Activated T-cell treated with anti-CD3 and anti-CD28 coated beads, Interleukin-2, amount 50 U/mL, for 72 hours (primary cell): ENCODE results near the gene PAXX. TPM values are rescaled to one million over a fixed set of nuclear protein-coding genes. Genes with fewer than 3 reads are reported as not detected.

Experiments used
- ATAC-seq, 2 donors: fragments of 150-1000 bp; cut with Tn5 transposase; replicated peaks in 1 of 2; 2 replicates each; pipeline ENCODE4 v1.10.0; 2021; ENCODE audit warnings: moderate library complexity in 2 of 2, mild to moderate bottlenecking in 1 of 2
- DNase-seq, 2 donors: peaks; one replicate each; pipeline ENCODE4 v3.0.0; 2021 to 2022; ENCODE audit warnings: mixed read lengths in 1 of 2
- H3K27ac Mint-ChIP-seq: one replicate; pipeline ENCODE4 v1.8.0; 2022; ENCODE audit warnings: mild to moderate bottlenecking, moderate library complexity, mixed read lengths
- H3K27me3 Mint-ChIP-seq: one replicate; pipeline ENCODE4 v1.8.0; 2022; ENCODE audit warnings: low read depth, mixed read lengths
- H3K36me3 Mint-ChIP-seq, 2 donors: one replicate each; pipeline ENCODE4 v1.8.0; 2022; ENCODE audit warnings: mixed read lengths in 2 of 2, mild to moderate bottlenecking in 1 of 2; ENCODE audit not compliant: insufficient read depth in 2 of 2
- H3K4me1 Mint-ChIP-seq: one replicate; pipeline ENCODE4 v1.8.0; 2022; ENCODE audit warnings: low read depth, mixed read lengths
- H3K4me3 Mint-ChIP-seq, 2 donors: one replicate each; pipeline ENCODE4 v1.8.0; 2022; ENCODE audit warnings: mild to moderate bottlenecking in 2 of 2, mixed read lengths in 2 of 2, moderate library complexity in 2 of 2
- H3K9me3 Mint-ChIP-seq, 2 donors: one replicate each; pipeline ENCODE4 v1.8.0; 2022; ENCODE audit warnings: mixed read lengths in 2 of 2
- total RNA-seq, 2 donors: library from RNA; stranded (reverse); gene quantifications; one replicate each; pipeline ENCODE4 v1.2.3, GENCODE V29; 2022

The PAXX gene
- total RNA-seq, 2 donors from 2014 or later = 51.8 to 56.9 TPM

DNA sequence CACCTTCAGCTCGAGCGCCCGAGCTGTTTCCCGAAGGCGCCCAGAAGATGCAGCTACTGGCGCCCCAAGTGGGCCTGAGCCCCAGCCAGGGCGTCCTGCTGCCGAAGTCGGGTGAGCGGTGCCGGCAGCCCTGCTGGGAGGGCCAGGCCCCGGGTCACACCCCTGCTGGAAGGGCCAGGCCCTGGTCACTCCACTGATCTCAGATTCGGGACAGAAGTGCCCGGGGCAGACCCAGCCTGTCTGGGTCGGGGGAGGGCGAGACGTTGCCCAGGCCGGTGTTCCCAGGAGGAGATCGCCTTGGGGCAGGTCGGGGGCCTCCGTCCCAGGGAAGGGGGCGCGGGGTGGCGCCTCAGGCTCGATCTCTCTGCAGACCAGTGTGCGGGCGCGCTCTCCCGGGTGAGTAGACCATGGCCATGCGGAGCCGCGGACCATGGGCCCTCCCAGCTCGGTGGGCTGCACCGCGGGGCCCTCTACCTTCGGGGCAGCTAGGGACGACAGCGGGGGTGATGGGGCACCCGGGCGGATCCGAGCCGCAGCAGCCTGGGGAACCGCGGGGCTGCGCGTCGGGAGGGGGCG is 7.1 kb upstream of the PAXX start:
- Mint-ChIP-seq H3K9me3 (no peaks in the 10 kb centered on the region), H3K36me3 (no peaks in the 10 kb centered on the region), H3K27ac (no peak overlapping the region), H3K4me1 (no peaks in the 10 kb centered on the region), H3K4me3 (no peak overlapping the region), H3K27me3 (peaks cover 14% of the 10 kb centered on the region)
- ATAC-seq (peak in 1 of 2 donors; percentile 25), DNase-seq (no peak)

DNA sequence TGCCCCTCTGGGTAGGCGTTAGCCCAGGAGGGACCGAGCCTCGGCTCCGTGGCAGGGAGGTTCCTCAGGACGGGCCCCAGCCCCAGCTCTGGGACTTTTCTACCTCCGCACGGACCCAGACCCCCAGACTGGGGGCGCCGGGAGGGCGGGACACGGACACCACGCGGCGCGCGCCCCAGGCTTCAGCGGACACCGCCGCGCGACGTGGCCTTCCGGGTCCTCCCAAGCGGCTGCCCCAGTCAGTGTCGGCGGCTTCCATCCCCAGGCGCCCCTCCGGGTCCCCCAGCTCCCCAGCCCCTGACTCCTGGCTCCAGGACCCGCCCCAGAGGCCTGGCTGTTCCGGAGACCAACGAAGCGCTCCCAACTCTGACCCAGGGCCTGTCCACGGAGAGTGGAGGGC is 6.4 kb upstream of the PAXX start:
- no peak for ATAC-seq
- no peak overlapping the region for H3K4me3 Mint-ChIP-seq
- no peaks in the 10 kb centered on the region for H3K36me3 Mint-ChIP-seq
- no peak for DNase-seq
- H3K9me3 Mint-ChIP-seq = no peaks in the 10 kb centered on the region
- no peak overlapping the region for H3K27ac Mint-ChIP-seq
- no peaks in the 10 kb centered on the region for H3K4me1 Mint-ChIP-seq
- peaks cover 14% of the 10 kb centered on the region for H3K27me3 Mint-ChIP-seq

DNA sequence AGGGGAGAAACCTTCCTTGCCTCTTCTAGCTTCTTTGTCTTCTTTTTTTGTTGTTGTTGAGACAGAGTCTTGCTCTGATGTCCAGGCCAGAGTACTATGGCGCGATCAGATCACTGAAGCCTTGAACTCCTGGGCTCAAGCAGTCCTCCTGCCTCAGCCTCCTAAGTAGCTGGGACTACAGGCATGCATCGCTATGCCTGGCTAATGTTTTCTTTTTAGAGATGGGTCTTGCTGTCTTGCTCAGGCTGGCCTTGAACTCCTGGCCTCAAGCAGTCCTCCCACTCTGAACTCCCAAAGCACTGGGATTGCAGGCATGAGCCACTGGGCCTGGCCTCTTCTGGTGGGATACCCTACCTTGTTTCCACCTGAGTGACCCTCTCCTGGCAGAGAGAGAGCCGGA is 3.4 kb upstream of the PAXX start:
- Mint-ChIP-seq H3K9me3 (no peaks in the 10 kb centered on the region), H3K27ac (no peak overlapping the region), H3K4me1 (peaks cover 13% of the 10 kb centered on the region), H3K27me3 (peaks cover 10% of the 10 kb centered on the region), H3K4me3 (no peak overlapping the region), H3K36me3 (no peaks in the 10 kb centered on the region)
- no peak for DNase-seq
- no peak for ATAC-seq

DNA sequence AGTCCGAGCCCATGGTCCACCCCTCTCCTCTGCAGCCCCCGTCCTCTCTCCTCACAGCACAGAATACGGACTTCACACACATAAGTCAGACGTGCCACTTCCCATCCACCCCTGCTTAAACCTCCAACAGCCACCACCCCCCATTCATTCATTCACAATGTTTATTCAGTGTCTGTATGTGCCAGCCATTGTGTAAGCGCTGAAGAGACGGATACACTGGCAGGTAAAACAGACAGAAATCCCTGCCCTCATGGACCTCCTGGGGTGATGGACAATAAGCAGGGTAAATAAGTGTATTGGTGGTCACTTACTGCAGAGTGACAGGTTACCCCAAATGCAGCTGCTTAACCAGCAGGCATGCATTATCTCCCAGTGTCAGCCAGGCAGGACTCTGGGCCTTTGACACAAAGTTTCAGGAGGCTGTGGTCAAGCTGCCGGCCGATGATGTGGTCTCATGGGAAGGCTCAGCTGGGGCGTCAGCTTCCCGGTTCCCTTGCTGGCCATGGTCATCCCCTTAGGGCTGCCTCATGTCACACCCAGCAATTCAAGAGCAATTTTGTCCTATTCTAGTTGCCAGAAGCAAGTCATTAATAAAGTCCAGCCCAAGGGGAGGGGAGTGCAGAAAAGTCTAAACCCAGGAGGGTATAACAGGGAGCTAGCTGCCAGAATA is 1.8 kb upstream of the PAXX start:
- no peak for ATAC-seq
- H3K27me3 Mint-ChIP-seq = peaks cover 5% of the 10 kb centered on the region
- H3K4me1 Mint-ChIP-seq = peaks cover 15% of the 10 kb centered on the region
- no peaks in the 10 kb centered on the region for H3K9me3 Mint-ChIP-seq
- no peaks in the 10 kb centered on the region for H3K36me3 Mint-ChIP-seq
- no peak for DNase-seq
- H3K27ac Mint-ChIP-seq = peak overlapping the region; percentile 26
- peak overlapping the region in 1 of 2 donors; percentile 11 for H3K4me3 Mint-ChIP-seq

DNA sequence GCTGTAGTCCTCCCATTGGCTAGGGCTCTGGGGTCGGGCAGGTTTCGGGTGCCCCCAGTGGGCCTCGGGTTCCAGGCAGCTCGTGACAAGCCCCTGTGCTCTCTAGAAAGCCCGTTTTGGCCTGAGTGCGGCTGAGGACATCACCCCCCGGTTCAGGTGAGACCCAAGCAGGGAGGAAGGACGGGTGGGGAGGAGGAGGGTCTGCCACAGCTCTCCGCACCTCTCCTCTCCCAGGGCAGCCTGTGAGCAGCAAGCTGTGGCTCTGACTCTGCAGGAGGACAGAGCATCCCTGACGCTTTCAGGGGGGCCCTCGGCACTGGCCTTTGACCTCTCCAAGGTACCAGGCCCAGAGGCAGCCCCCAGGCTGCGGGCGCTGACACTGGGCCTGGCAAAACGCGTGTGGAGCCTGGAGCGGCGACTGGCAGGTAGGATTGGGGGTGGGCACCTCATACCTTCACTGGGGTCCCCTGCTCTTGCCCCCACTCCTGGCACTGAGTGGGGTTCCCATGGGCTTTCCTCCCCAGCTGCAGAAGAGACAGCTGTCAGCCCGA is 672 bp downstream of the PAXX start:
- DNase-seq (no peak), ATAC-seq (no peak)
- Mint-ChIP-seq H3K4me3 (peak overlapping the region; percentile 85 to 88), H3K9me3 (no peaks in the 10 kb centered on the region), H3K4me1 (peaks cover 29% of the 10 kb centered on the region), H3K36me3 (no peaks in the 10 kb centered on the region), H3K27ac (no peak overlapping the region), H3K27me3 (peaks cover 4% of the 10 kb centered on the region)

DNA sequence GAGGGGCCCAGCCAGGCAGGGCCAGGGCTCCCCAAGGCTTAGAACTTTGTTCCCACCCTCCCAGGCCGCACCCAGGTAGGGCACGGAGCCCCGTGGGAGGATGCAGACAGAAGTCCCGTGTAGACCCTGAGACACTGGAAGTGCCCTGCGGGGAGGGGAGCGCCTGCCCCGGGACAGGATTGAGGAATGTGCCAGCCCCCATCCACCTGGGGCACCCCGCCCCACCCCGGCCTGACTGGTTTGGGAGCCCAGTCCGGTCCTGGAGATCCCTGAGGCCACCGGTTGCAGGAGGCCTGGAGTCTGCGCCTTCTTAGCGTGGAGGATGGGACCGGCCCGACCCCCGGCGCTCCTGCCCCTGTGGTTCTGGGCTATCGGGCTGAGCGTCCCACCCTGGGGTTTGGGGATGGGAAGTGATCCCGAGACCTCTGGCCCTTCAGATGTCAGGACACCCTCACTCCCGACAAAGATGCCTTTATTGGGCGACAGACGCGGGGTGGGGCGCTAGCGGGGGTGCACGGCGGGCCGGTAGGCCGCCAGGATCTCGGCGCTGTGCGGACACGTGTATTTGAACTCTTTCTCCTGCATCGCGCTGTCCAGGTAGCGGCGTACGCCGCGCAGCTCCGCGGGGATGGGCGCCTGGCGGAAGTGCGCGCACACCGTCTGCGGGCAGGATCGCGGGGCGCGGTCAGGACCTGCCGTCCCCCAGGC is 2.1 kb downstream of the PAXX start:
- Mint-ChIP-seq H3K36me3 (no peaks in the 10 kb centered on the region), H3K27ac (no peak overlapping the region), H3K9me3 (no peaks in the 10 kb centered on the region), H3K4me3 (peak overlapping the region; percentile 85 to 88), H3K4me1 (peaks cover 43% of the 10 kb centered on the region), H3K27me3 (peaks cover 10% of the 10 kb centered on the region)
- no peak for DNase-seq
- no peak for ATAC-seq

DNA sequence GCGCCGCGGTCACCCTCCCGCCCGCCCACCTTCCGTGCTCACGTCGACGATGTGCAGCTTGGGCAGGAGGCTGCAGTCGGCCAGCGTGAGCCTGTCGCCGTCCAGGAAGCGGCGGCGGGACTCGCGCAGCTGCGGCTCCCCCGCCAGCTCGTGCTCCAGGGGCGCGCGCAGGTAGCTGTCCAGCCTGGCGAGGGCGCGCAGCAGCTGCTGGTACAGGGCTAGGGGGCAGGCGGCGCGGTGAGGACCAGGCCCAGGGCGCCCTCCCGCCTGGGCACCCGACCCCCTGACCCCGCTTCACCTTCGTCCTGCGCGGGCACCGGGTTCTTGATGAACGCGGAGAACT is 2.6 kb downstream of the PAXX start:
- H3K27ac Mint-ChIP-seq = no peak overlapping the region
- H3K36me3 Mint-ChIP-seq = no peaks in the 10 kb centered on the region
- H3K4me1 Mint-ChIP-seq = peaks cover 46% of the 10 kb centered on the region
- no peaks in the 10 kb centered on the region for H3K9me3 Mint-ChIP-seq
- peaks cover 10% of the 10 kb centered on the region for H3K27me3 Mint-ChIP-seq
- DNase-seq = no peak
- ATAC-seq = no peak
- H3K4me3 Mint-ChIP-seq = no peak overlapping the region

DNA sequence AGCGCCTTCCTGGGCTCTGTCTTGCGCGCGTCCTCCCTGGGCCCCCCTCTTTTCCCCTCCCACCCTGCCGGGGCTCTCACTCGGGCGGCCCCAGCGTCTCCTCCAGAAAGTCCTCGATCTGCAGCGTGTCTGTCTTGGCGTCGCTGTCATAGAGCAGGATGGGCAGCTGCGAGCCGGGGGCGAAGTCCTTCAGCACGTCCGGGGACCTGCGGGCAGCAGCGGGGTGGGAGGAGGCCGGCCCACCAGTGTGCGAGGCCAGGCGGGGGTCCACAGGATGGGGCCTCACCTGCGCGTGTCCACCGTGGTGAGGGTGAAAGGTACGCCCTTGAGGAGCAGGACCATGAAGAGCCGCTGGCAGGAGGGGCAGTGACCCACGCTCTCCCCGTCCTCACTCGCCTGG is 3.1 kb downstream of the PAXX start:
- no peaks in the 10 kb centered on the region for H3K36me3 Mint-ChIP-seq
- no peak for DNase-seq
- H3K9me3 Mint-ChIP-seq = no peaks in the 10 kb centered on the region
- no peak for ATAC-seq
- H3K4me3 Mint-ChIP-seq = no peak overlapping the region
- peaks cover 10% of the 10 kb centered on the region for H3K27me3 Mint-ChIP-seq
- peaks cover 51% of the 10 kb centered on the region for H3K4me1 Mint-ChIP-seq
- no peak overlapping the region for H3K27ac Mint-ChIP-seq

DNA sequence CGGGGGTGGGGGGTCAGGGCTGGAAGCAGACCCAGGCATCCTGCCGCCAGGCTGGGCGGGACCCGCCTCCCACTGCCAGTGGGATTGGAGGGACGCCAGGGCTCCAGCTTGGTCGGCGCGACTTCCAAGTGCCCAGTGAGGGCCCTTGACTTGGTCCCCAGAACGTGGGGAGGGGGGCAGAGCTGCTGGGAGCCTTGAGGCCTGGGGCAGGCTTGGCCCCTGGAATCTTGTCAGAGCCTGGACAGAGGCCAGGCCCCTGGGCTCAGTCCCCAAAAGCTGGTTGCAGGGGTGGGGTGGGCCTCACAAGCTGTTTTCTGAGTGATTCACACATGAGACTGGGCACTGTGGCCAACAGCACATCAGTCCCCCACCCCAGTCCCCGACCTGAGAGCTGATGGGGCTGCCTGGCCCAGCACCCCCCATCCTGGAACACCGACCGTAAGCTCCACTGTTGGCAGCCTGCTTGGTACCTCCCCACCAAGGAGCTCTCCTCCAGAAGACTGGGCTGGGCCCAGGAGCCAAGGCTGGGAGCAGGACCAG is 3.6 kb downstream of the PAXX start:
- Mint-ChIP-seq H3K27me3 (peaks cover 10% of the 10 kb centered on the region), H3K9me3 (no peaks in the 10 kb centered on the region), H3K4me3 (peak overlapping the region; percentile 49 to 52), H3K4me1 (peaks cover 56% of the 10 kb centered on the region), H3K36me3 (no peaks in the 10 kb centered on the region), H3K27ac (no peak overlapping the region)
- DNase-seq (no peak), ATAC-seq (no peak)

DNA sequence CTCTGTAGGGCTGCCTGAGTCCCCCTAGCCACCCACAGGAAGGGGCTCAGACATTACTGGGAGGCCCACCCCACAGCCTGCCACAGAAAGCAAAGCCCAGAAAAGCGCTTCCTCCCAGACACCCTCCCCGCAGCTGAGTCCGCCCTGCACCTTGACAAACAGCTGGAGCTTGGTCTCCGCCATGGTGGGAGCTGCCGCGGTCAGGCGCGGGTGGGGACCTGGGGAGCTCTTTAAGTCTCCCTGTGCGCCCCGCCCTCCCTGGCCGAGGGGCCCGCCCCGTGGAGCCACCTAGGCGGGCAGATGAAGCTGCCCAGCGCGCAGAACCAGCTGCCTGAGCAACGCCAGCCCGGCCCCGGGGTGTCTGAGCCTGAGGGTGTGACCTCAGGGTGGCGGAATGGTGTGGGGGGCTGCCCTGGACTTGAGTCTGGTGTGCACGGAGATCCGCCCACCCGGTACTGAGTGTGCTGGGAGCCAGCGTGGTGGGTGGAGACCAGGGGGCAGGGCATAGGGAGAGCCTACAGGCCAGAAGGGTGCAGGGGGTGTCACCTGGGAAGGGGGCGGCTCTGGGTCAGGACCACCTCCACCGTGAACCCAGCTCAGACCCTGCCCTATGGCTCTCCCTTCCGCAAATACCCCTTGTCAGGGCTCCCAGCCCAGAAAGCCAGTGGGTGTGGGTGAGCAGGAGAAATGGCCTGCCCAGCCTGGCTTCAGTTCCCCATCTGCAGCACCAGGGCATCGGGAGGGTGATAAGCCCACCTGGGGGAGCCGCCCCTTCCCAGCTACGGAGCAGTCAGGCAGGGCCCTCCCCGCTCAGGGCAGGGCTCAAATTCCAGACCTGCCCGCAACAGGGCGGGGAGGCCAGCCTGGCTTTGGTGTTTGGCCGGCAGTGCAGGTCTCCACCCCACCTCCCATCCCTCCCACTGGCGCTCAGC is 4.4 kb downstream of the PAXX start, which contains the start of gene CLIC3:
TSS of gene CLIC3 (minus strand) at position 208 of the 932 bp plus-strand sequence. CDS start at position 183, 25 bp downstream.
- H3K27ac Mint-ChIP-seq = no peak within 1 kb of the TSS
- H3K27me3 Mint-ChIP-seq = peaks cover 10% of the 10 kb centered on the region
- DNase-seq = peak; percentile 35 to 40
- H3K4me3 Mint-ChIP-seq = peak within 1 kb of the TSS; percentile 49 to 52
- H3K9me3 Mint-ChIP-seq = no peaks in the 10 kb centered on the region
- H3K36me3 Mint-ChIP-seq = no peaks in the 10 kb centered on the region
- peaks cover 53% of the 10 kb centered on the region for H3K4me1 Mint-ChIP-seq
- no peak for ATAC-seq

DNA sequence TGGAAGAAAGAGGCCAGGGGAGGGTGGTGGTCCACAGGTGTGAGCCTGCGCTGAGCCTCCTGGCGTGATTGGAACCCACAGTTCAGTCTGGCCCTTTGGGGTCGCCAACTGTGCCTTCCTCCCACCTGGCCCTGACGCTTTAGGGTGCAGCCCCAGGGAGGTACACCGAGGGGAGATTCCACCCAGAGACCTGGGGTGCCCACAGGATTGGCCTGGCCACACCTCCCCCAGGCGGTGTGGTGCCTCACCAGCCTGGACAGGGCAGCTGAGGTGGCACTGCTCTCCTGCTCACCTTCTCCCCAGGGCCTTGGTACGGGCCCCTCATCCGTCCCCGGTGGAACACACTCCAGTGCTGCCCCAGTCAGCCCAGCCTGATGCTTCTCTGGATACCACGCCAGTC is 5.1 kb downstream of the PAXX start:
- Mint-ChIP-seq H3K4me1 (peaks cover 51% of the 10 kb centered on the region), H3K27ac (no peak overlapping the region), H3K27me3 (peaks cover 10% of the 10 kb centered on the region), H3K9me3 (no peaks in the 10 kb centered on the region), H3K36me3 (no peaks in the 10 kb centered on the region), H3K4me3 (peak overlapping the region; percentile 53)
- DNase-seq (no peak), ATAC-seq (no peak)

DNA sequence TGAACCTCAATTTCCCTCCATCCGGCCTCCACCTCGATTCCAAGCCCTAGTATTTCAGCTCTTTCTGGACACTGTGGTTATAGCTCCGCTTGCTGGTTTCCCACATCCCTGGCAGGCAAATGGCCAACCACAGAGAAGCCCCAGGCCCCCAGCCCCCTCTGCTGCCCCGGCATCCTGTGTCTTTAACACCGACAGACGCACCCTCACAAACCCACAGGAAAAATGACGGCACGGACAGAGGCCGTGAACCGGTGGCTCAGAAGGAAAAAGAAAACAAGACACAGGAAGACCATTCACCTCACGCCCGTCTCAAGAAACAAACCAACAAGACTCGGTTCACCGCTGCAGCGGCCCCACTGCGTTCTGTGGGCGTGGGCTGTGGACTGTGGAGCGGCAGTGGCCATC is 5.6 kb downstream of the PAXX start:
- Mint-ChIP-seq H3K4me1 (peaks cover 51% of the 10 kb centered on the region), H3K36me3 (no peaks in the 10 kb centered on the region), H3K27ac (no peak overlapping the region), H3K4me3 (peak overlapping the region; percentile 53), H3K9me3 (no peaks in the 10 kb centered on the region), H3K27me3 (peaks cover 10% of the 10 kb centered on the region)
- DNase-seq (no peak), ATAC-seq (no peak)
